Skeletal muscle cell (primary cell): ENCODE data around the gene RASAL3.
"Not testable (repeated sequence)": the region's sequence is repeated elsewhere in the genome, so short reads cannot be mapped to it uniquely, and the experiment has no call there.

Experiments
- DNase-seq: peaks from one replicate; pipeline ENCODE4 v3.0.0-alpha.2; 2010; ENCODE audit warnings: low read depth
- H3K4me3 ChIP-seq: 2 replicates; pipeline ENCODE4 v1.5.1; 2011; ENCODE audit warnings: low read depth, mild to moderate bottlenecking, control low read depth, low read length, moderate library complexity

Gene RASAL3

DNA sequence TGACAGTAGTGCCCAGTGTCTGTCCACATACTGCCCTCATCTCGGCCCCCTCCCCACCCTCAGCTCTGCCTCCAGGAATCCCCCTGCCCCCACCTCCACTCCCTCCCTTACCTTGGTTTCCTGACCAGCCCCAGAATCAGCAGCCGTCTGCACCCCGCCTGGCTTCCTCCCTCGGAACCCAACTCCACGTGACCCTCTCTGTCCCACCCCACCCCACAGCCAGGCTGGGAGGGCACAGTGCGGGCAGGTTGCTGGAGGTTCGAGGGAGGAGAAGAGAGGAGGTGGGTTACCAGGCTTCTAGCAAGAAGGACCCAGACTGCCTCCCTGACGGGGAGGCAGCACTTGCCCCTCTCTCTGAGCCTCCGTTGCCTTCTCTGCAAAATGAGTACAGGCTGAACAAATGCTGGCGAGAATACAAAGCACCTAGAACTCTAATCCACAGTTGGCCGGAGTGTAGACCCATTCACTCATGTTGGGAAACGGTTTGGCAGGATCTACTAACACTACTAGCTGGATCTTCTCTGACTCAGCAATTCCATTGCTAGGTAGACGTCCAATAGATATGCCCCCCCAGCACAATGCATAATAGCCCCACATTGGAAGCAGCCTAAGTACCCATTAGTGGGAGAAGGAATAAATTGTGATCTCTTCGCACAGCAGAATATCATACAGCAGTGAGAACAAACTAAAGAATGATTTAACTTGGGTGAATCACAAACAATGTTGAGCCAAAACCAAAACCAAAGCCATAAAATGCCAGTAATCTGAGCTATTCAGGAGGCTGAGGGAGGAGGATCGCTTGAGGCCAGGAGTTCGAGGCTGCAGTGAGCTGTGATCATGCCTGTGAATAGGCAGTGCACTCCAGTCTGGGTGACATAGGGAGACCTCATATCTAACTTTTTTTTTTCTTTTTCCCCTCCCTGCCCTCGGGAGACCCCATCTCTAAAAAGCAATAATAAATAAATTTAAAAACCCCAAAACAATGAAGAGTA is at the start of gene RASAL3:
RASAL3 (minus strand) TSS at position 151 of the 992 bp plus-strand sequence. CDS start 186 bp downstream, outside the sequence.
- no peak within 1 kb of the TSS for H3K4me3 ChIP-seq
- no peak for DNase-seq

- no peak overlapping the region for H3K4me3 ChIP-seq
- DNase-seq = no peak
These were observed 47.5 kb upstream of the RASAL3 start for GRCh38 chr19:15511671-15512424.

- no peak within 1 kb of the TSS for H3K4me3 ChIP-seq
- DNase-seq = no peak
These were observed 43.8 kb upstream of the RASAL3 start, which contains the start of gene CYP4F22 for GRCh38 chr19:15508035-15508710. Gene CYP4F22, plus strand, starts transcription at chr19:15508525. Its CDS starts 16,812 bp downstream, at chr19:15525337.

DNA sequence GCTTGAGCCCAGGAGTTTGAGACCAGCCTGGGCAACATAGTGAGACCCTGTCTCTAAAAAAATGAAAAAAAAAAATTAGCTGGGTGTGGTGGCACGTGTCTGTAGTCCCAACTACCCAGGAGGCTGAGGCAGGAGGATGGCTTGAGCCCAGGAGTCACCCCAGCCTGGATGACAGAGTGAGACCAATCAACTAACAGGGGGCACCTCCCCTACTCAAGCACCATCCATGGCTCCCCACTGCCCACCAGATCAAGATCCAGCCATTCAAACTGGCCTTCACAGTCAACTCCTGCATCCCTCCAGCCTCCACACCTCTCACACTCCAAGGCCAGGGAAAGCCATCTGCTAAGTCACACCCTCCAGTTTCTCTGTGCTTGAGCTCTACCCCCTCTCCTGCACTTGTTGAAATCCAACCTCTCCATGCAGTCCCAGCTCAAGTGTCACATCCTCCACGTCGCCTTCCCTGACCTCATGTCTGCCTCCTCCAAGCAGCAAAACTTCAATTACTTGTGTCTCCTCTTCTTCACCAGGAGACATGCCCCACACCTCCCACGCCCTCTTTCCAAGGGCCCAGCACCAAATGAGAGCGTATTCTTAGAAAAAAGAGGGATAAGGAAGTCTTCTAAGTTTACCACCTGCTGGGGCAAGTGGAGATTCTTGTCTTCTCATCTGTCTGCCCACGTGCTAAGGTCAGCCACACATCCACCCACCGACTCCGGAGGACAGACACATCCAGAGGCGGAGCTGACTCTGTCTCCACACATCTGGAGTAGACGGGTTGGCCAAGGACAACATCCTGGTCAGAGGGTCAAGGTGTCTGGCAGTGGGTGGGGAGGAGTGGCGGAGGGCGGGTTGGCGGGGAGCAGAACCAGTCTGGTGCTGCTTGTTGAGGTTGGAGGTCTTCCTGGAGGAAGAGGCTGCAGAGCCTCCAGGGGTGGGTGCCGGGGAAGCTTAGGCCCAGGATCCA is 43.0 kb upstream of the RASAL3 start:
- no peak overlapping the region for H3K4me3 ChIP-seq
- DNase-seq = no peak

- DNase-seq = no peak
- H3K4me3 ChIP-seq = no peak overlapping the region
These were observed 41.8 kb upstream of the RASAL3 start for GRCh38 chr19:15506074-15506571.

DNA sequence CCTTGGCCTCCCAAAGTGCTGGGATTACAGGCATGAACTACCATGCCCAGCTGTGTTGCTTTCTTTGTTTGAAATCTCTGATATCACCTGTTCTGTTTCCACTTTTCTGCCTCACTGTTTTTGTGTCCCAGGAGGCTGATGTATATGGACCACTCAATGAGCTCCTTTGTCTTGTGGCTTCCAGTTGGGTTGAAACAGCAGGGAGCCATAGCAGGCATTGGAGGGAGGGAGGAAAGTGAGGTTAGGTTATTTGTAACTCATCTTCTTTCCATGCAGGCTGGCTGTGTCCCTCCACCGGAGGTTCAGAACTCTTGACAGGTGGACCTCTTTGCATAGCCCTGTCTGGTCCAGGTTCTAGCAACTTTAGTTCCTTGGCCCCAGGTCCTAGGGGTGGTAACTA is 37.9 kb upstream of the RASAL3 start:
- DNase-seq = no peak
- H3K4me3 ChIP-seq = no peak overlapping the region

- no peak for DNase-seq
- no peak overlapping the region for H3K4me3 ChIP-seq
These were observed 37.3 kb upstream of the RASAL3 start for GRCh38 chr19:15501596-15501995.

DNA sequence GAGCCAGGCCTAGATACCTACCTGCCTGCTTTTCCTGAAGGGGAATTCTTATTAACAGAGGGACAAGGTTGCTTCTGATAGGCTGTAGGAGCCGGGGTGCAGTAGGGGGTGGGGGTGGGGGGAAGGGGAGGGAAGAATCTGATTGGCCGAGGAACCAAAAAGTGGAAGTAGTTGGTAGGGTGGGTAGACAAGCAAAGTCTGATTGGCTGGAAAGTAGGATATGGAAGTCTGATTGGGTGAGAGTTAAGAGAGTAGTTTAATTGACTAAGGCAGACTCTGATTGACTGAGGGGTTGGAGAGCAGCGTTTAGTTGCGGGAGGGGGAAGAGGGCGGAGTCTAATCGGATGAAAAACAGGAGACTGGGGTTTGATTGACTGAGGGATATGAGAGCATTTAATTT is 34.6 kb upstream of the RASAL3 start:
- no peak overlapping the region for H3K4me3 ChIP-seq
- DNase-seq = no peak

GRCh38 chr19:15498156-15498858 is 34.0 kb upstream of the RASAL3 start:
- no peak overlapping the region for H3K4me3 ChIP-seq
- no peak for DNase-seq

DNA sequence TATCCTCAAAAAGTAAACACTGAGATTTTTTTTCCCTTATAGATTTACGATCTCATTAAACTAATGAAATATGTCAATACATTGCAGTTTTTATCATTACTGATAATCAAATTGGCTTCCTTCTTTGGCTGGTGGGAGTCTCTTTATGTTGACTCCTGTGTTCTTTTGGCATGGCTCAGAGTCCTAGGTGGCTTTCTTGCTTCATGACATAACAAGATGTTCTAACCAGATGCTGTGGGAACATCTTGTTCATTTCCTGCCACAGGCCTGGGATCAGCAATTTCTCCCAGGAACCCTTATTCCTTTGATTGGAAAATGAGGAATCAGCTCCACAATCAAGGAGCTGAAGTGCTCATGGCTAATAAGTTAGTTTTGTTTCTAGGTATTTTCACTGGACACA is 30.8 kb upstream of the RASAL3 start:
- no peak overlapping the region for H3K4me3 ChIP-seq

GRCh38 chr19:15488489-15489226 is 24.3 kb upstream of the RASAL3 start:
- no peak overlapping the region for H3K4me3 ChIP-seq
- no peak for DNase-seq

More for the DNA sequence above, 30.8 kb upstream of the RASAL3 start:
- no peak for DNase-seq

GRCh38 chr19:15487038-15487437 is 22.7 kb upstream of the RASAL3 start:
- no peak overlapping the region for H3K4me3 ChIP-seq
- DNase-seq = no peak

DNA sequence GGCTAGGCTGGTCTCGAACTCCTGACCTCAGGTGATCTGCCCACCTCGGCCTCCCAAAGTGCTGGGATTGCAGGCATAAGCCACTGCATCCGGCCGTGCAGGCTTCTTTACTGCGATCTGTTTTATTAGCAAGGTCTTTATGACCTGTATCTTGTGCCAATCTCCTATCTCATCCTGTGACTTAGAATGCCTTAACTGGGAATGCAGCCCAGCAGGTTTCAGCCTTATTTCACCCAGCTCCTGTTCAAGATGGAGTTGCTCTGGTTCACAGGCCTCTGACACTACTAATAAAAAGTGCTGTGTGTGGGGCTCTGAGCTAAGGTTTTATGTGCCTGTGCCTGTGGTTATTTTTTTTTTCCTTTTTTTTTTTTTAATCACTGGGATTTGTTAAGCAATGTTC is 21.4 kb upstream of the RASAL3 start:
- H3K4me3 ChIP-seq, DNase-seq: not testable (repeated sequence)

- not testable (repeated sequence) for H3K4me3 ChIP-seq, DNase-seq
These were observed 16.7 kb upstream of the RASAL3 start for GRCh38 chr19:15480996-15481395.

GRCh38 chr19:15479391-15480345 is 15.3 kb upstream of the RASAL3 start, which contains the start of gene PGLYRP2:
Gene PGLYRP2, minus strand, starts transcription at chr19:15479501. Its CDS starts 130 bp downstream, at chr19:15479371.
- H3K4me3 ChIP-seq = no peak within 1 kb of the TSS
- no peak for DNase-seq

DNA sequence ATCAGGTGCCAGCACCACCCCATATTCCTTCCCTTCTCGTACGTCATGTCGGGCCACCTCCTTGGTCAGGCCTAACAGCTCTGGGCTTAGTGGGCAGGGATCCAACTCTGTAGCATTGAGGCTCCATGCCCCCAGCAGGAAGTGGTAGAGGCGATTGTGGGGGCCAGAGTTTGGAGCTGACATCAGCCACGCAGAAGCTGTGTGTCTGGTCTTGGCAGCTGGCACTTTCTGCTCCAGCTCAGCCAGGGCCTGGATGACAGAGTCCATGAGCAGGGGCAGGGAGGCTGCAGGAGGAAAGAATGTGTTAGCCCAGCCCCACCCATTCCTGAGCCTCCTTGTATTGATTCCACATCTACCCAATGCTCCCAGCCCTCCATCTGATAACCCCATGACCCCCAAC is 12.0 kb upstream of the RASAL3 start:
- no peak for DNase-seq
- no peak overlapping the region for H3K4me3 ChIP-seq
